H1 (cell line): ENCODE measurements around the gene CMIP. TPM values are rescaled to one million over a fixed set of nuclear protein-coding genes. Genes with fewer than 3 reads are reported as not detected.

Experiments
- KDM4A ChIP-seq: IDR thresholded peaks from one replicate; pipeline ENCODE4 v1.7.1; 2012; ENCODE audit warnings: low read depth, mild to moderate bottlenecking, moderate library complexity, low read length, inconsistent platforms; ENCODE audit not compliant: severe bottlenecking
- RNF2 ChIP-seq: fragments of 200-900, 300-1000 bp; sonication (generic); IDR thresholded peaks from 2 replicates; pipeline ENCODE4 v1.7.1; 2016; ENCODE audit warnings: borderline replicate concordance, low read depth, mild to moderate bottlenecking, antibody characterized with exemption, low read length; ENCODE audit not compliant: poor library complexity, severe bottlenecking; ENCODE audit errors: missing control alignments
- polyA plus RNA-seq, 7 experiments: library from polyadenylated mRNA; depleted of rRNA in 3 of 7; stranded (reverse) in 5 of 7; unstranded in 2 of 7; fragments of >200 nt in 5 of 7; fragments of 200-250 nt in 2 of 7; gene quantifications; 1 replicate in 5 of 7; 2 replicates in 1 of 7; 4 replicates in 1 of 7; pipeline versions ENCODE4 v1.2.1 to v1.2.3, GENCODE V29; 2011 to 2013; ENCODE audit warnings: missing spikeins in 2 of 7, mixed read lengths in 2 of 7
- total RNA-seq: library from RNA; stranded (reverse); fragmentation: NEBNext Ultra II Directional; extraction: Animal tissue kit (Norgen Biotek cat#: 25700); gene quantifications from 2 replicates; pipeline ENCODE4 v1.2.1, GENCODE V29; 2021

CMIP gene
- total and polyA plus RNA-seq, 2 of the 8 experiments (the other 6 are each of a cell fraction or from before 2014, with no cell fraction given): 7.9 to 53.2 TPM

GRCh38 chr16:81696166-81696960, 251.8 kb downstream of the CMIP start (continued):
- TF ChIP-seq RNF2 (no peak), KDM4A (no peak)
